ENCODE measurements around the gene OR5H15.
"Not testable (repeated sequence)": the region's sequence is repeated elsewhere in the genome, so short reads cannot be mapped to it uniquely, and the experiment has no call there.

GRCh38 chr3:98196293-98196692 lies 29.8 kb downstream of the OR5H15 start:
- TF ChIP-seq POLR2A (IDR thresholded peaks at IDR 0.05; ENCODE audit: low read depth, low read length); TAF1 (IDR thresholded peaks at IDR 0.05; ENCODE audit: borderline replicate concordance, low read depth, low read length); POLR2AphosphoS5 (IDR thresholded peaks at IDR 0.05; ENCODE audit: low read depth, low read length): not testable (repeated sequence)

Data from GM12892 (cell line).